ENCODE measurements around the gene GYS1. TPM values are rescaled to one million over a fixed set of nuclear protein-coding genes. Genes with fewer than 3 reads are reported as not detected.

Gene GYS1
- total and polyA plus RNA-seq, 2 of the 8 experiments (the other 6 are each of a cell fraction or from before 2014, with no cell fraction given): 30.0 to 38.7 TPM

DNA sequence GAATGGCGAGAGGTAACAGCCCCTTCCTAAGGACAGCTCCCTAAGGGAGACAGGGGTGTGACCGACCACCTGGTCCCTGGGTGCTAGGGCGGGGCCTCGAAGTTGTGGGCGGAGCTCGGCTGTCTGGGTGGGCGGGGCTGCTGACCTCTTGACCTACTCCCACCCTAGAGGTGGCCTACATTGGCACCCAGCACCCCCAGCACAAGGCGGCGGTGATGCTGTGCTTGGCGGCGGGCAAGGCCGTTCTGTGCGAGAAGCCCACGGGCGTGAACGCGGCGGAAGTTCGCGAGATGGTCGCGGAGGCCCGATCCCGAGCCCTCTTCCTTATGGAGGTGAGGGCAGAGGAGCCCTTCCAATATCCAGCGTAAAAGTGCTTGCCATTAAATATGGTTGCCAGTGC is 57.2 kb downstream of the GYS1 start:
- CTCF ChIA-PET (ENCODE audit: partially characterized antibody): interaction anchor here (0.5 to 1.9 kb wide), 11 partner anchors 10 to 166 kb away, joined by 3 to 18 read pairs (median 4); no protein-coding TSS in a partner anchor
- Histone ChIP-seq H3K23me2 (ENCODE audit: low read depth, low read length) (no peaks in the 10 kb centered on the region; the same call in 1 of the 2 replicates), H3K23ac (ENCODE audit: insufficient read length) (no peak overlapping the region), H2BK20ac (ENCODE audit: low read length) (no peak overlapping the region), H4K8ac (ENCODE audit: extremely low read depth, insufficient read depth, low read length) (no peak overlapping the region), H4K5ac (ENCODE audit: insufficient read length, low read depth, low read length) (no peak overlapping the region), H3K4me2 (ENCODE audit: insufficient read depth in 1 of 2, low read depth in 2 of 2, low read length in 2 of 2) (no peak overlapping the region), H3K14ac (ENCODE audit: insufficient read length) (no peak overlapping the region), H2AK5ac (ENCODE audit: low read depth, low read length) (no peak overlapping the region), H4K20me1 (replicated peaks in 1 of 2; ENCODE audit: control insufficient read depth in 1 of 2, insufficient read depth in 2 of 2, low read length in 2 of 2) (no peaks in the 10 kb centered on the region), H3K4me1 (replicated peaks in 1 of 4; ENCODE audit: control insufficient read depth in 3 of 4, insufficient read depth in 4 of 4, low read length in 3 of 4) (peaks cover 3 to 8% (median 6%) of the 10 kb centered on the region in 4 experiments; a peak in 6 of 7 replicates), H3K79me1 (ENCODE audit: low read depth, low read length) (no peaks in the 10 kb centered on the region; the same call in 1 of the 2 replicates), H3K27me3 (replicated peaks in 1 of 4; ENCODE audit: control insufficient read depth in 3 of 4, extremely low read depth in 1 of 4, insufficient read depth in 3 of 4, low read length in 3 of 4) (peaks cover 0 to 14% (median 10%) of the 10 kb centered on the region in 4 experiments; a peak in 5 of 7 replicates), H3K56ac (replicated peaks; ENCODE audit: insufficient read length, low read depth, low read length) (no peak overlapping the region), H3K18ac (ENCODE audit: extremely low read depth, low read length) (no peak overlapping the region), H3K9me3 (ENCODE audit: insufficient read depth in 2 of 2, low read depth in 1 of 2, low read length in 1 of 2) (no peaks in the 10 kb centered on the region), H3K27ac (ENCODE audit: low read depth, low read length) (no peak overlapping the region), H2BK120ac (replicated peaks; ENCODE audit: low read depth, low read length) (no peak overlapping the region), H3K4ac (replicated peaks; ENCODE audit: insufficient read length, low read depth, low read length) (no peak overlapping the region), H2BK12ac (ENCODE audit: low read depth, low read length) (no peak overlapping the region), H2BK15ac (ENCODE audit: low read length) (no peak overlapping the region), H4K91ac (replicated peaks; ENCODE audit: insufficient read length, low read length) (no peak overlapping the region), H3K4me3 (ENCODE audit: extremely low read depth in 1 of 4, insufficient read depth in 2 of 4, low read depth in 3 of 4, low read length in 4 of 4) (no peak overlapping the region), H2BK5ac (ENCODE audit: low read depth, low read length) (no peak overlapping the region), H2AFZ (ENCODE audit: low read length) (no peak overlapping the region), H3K79me2 (ENCODE audit: control insufficient read depth in 1 of 2, insufficient read depth in 2 of 2, low read length in 2 of 2) (no peaks in the 10 kb centered on the region), H3K9ac (replicated peaks in 1 of 4; ENCODE audit: extremely low read depth in 1 of 4, low read depth in 3 of 4, low read length in 3 of 4) (no peak overlapping the region), H3K36me3 (ENCODE audit: control insufficient read depth in 2 of 4, insufficient read depth in 4 of 4, low read length in 3 of 4) (no peaks in the 10 kb centered on the region)
- WGBS, 2 experiments (ENCODE audit: extremely low coverage in 1 of 2, insufficient coverage in 1 of 2, insufficient read length in 1 of 2, insufficient replicate concordance in 2 of 2, low coverage in 1 of 2, low lambda C conversion rate in 2 of 2, missing lambda C conversion rate in 1 of 2): 95% methylated on average over 23 of the region's 25 CpGs; no CpG with 5 or more reads in 1 of the 2 experiments
- POLR2A ChIA-PET (ENCODE audit: partially characterized antibody): interaction anchor here (0.6 to 1.6 kb wide), 6 partner anchors 11 to 32 kb away, joined by 3 to 8 read pairs (median 6); no protein-coding TSS in a partner anchor
- FAIRE-seq (no peak), DNase-seq (ENCODE audit: low read depth in 1 of 2, low spot score in 2 of 2) (no peak)
- TF ChIP-seq SP1 (IDR thresholded peaks at IDR 0.05; ENCODE audit: low read depth, low read length): no peak
- TF ChIP-seq SIX5 (IDR thresholded peaks at IDR 0.05; ENCODE audit: low read depth, low read length): no peak
- TF ChIP-seq, protein P1, sequence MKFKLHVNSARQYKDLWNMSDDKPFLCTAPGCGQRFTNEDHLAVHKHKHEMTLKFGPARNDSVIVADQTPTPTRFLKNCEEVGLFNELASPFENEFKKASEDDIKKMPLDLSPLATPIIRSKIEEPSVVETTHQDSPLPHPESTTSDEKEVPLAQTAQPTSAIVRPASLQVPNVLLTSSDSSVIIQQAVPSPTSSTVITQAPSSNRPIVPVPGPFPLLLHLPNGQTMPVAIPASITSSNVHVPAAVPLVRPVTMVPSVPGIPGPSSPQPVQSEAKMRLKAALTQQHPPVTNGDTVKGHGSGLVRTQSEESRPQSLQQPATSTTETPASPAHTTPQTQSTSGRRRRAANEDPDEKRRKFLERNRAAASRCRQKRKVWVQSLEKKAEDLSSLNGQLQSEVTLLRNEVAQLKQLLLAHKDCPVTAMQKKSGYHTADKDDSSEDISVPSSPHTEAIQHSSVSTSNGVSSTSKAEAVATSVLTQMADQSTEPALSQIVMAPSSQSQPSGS (IDR thresholded peaks at IDR 0.05; ENCODE audit: low read length): no peak
- TF ChIP-seq FOSL1 (IDR thresholded peaks at IDR 0.05; ENCODE audit: insufficient read depth, low read depth, low read length): no peak
- no peak for TF ChIP-seq BRCA1 (IDR thresholded peaks at IDR 0.05; ENCODE audit: low read depth, low read length)
- TF ChIP-seq RFX5 (IDR thresholded peaks at IDR 0.05; ENCODE audit: borderline replicate concordance, low read depth, low read length): no peak
- no peak for TF ChIP-seq CTBP2 (IDR thresholded peaks at IDR 0.05; ENCODE audit: borderline replicate concordance, insufficient read depth, insufficient read length, low read length)
- TF ChIP-seq, protein P2, sequence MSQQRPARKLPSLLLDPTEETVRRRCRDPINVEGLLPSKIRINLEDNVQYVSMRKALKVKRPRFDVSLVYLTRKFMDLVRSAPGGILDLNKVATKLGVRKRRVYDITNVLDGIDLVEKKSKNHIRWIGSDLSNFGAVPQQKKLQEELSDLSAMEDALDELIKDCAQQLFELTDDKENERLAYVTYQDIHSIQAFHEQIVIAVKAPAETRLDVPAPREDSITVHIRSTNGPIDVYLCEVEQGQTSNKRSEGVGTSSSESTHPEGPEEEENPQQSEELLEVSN (IDR thresholded peaks at IDR 0.05): no peak
- no peak for TF ChIP-seq TEAD4 (IDR thresholded peaks at IDR 0.05; ENCODE audit: low read depth, low read length)
- no peak for TF ChIP-seq SP4 (IDR thresholded peaks at IDR 0.05; ENCODE audit: low read length)
- TF ChIP-seq HDAC6 (IDR thresholded peaks at IDR 0.05; ENCODE audit: low read depth, low read length): no peak
- no peak for TF ChIP-seq JUN (IDR thresholded peaks at IDR 0.05; ENCODE audit: low read depth, low read length)

All from H1 (cell line).